MM.1S (cell line): Measurements from ENCODE around the gene TMEM59L.

Experiments used
- EZH2 ChIP-seq: fragments of 300-600 bp; sonication (generic); optimal IDR thresholded peaks from 2 replicates; pipeline ENCODE3; 2017; ENCODE audit warnings: low read depth, mild to moderate bottlenecking, antibody characterized with exemption, low read length, mixed read lengths
- EZH2phosphoT487 ChIP-seq: fragments of 300-600 bp; sonication (generic); IDR thresholded peaks from 2 replicates; pipeline ENCODE4 v1.6.1; 2018; ENCODE audit warnings: antibody characterized with exemption, low read length
- TF ChIP-seq, protein P1 (sequence below): fragments of 300-600 bp; sonication (generic); IDR thresholded peaks from 2 replicates; pipeline ENCODE4 v1.5.1; 2016; ENCODE audit warnings: antibody characterized with exemption, low read length, mixed read lengths

DNA sequence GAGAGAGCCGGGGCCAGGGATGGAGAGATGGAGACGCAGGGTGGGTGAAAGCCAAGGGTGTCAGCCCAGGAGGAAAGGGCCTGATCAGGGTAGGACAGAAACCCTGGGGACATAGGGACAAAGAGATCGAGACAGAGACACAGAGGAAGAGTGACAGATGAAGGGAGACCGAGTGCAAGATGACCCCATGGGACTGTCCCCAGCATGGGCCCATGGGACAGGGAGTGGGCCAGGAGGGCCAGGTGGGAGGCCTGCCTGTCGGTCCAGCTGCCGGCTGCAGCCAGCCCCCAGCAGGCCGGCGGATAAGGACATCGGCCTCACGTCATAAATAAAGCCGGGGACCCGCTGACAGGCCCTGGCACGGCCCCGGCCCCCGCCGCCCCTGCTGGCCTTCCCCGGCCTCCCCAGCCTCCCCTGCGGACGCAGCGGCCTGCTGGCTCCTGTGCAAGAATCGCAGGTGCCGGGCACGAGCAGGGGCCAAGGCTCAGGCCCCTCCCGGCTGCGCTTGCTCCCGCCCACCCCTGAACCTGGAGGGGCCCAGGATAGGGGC is 17.8 kb upstream of the TMEM59L start:
- TF ChIP-seq, protein P1, sequence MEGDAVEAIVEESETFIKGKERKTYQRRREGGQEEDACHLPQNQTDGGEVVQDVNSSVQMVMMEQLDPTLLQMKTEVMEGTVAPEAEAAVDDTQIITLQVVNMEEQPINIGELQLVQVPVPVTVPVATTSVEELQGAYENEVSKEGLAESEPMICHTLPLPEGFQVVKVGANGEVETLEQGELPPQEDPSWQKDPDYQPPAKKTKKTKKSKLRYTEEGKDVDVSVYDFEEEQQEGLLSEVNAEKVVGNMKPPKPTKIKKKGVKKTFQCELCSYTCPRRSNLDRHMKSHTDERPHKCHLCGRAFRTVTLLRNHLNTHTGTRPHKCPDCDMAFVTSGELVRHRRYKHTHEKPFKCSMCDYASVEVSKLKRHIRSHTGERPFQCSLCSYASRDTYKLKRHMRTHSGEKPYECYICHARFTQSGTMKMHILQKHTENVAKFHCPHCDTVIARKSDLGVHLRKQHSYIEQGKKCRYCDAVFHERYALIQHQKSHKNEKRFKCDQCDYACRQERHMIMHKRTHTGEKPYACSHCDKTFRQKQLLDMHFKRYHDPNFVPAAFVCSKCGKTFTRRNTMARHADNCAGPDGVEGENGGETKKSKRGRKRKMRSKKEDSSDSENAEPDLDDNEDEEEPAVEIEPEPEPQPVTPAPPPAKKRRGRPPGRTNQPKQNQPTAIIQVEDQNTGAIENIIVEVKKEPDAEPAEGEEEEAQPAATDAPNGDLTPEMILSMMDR: no peak
- TF ChIP-seq EZH2: no peak
- no peak for TF ChIP-seq EZH2phosphoT487
